GM12873 (cell line): ENCODE data around the gene CD6.

Experiments
- CTCF ChIP-seq: IDR thresholded peaks from 2 replicates; pipeline ENCODE4 v1.5.1; 2012; ENCODE audit warnings: low read depth, mild to moderate bottlenecking, moderate library complexity, low read length, control low read depth; ENCODE audit not compliant: insufficient read depth; ENCODE audit errors: missing control alignments

The CD6 gene

GRCh38 chr11:61068581-61068980, 97.1 kb downstream of the CD6 start:
- no peak for TF ChIP-seq CTCF

GRCh38 chr11:61069427-61069826, 97.9 kb downstream of the CD6 start:
- TF ChIP-seq CTCF = no peak
